NCI-H2227 treated with DMSO at 0.1 percent for 48 hours (cell line): Measurements from ENCODE around the gene C19orf38.
A peak's percentile ranks its signal among the peaks of the same experiment; 100 is the strongest.
"Not testable (repeated sequence)": the region's sequence is repeated elsewhere in the genome, so short reads cannot be mapped to it uniquely, and the experiment has no call there.

Experiments used
- DNase-seq: peaks from one replicate; lab custom pipeline; 2025; lab: John Stamatoyannopoulos, UW

C19orf38 gene

DNA sequence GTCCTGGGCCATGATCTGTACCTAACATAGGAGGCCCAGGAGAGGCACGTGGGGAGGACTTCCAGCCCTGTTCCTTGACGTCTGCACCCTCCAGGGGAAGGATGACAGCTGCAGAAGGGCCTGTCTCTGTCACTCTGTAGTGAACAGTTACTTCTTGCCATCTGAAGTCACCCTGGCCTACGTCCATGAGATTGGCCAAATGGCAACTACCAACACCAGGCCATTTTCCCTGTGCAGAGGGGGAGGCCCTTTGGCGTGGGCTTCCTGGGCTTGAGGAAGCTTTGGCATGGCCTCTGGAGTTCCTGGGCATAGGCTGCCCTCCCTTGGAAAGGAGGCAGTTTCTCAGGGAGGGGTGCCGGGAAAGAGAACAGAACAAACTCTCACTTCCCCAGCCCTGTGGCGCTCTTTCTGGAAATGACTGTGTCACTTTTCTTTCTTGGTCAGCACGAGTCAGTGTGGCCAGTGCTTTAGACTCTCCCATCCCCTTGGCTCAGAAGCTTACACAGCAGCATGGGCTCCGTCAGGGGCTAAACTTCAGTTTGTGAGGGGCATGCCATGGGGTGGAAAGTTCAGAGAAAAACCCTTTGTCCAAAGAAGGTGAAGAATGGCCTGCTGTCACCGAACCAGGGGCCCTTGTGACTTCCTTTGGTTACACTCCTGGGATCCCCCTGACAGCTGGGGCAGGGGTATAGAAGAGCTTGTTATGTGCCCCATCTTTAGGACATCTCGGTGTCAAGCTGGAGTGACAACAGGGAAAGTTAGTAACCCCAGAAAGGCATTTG, 28.4 kb downstream of the C19orf38 start:
- no peak for DNase-seq

DNA sequence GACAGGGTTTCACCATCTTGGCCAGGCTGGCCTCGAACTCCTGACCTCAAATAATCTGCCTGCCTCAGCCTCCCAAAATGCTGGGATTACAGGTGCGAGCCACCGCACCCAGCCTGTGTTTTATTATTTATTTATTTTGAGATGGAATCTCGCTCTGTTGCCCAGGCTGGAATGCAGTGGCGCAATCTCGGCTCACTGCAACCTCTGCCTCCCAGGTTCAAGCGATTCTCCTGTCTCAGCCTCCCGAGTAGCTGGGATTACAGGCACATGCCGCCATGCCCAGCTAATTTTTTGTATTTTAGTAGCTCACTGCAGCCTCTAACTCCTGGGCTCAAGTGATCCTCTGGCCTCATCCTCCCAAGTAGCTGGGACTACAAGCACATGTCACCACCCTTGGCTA, 29.4 kb downstream of the C19orf38 start:
- not testable (repeated sequence) for DNase-seq

GRCh38 chr19:10878253-10878652, 30.0 kb downstream of the C19orf38 start:
- no peak for DNase-seq

DNA sequence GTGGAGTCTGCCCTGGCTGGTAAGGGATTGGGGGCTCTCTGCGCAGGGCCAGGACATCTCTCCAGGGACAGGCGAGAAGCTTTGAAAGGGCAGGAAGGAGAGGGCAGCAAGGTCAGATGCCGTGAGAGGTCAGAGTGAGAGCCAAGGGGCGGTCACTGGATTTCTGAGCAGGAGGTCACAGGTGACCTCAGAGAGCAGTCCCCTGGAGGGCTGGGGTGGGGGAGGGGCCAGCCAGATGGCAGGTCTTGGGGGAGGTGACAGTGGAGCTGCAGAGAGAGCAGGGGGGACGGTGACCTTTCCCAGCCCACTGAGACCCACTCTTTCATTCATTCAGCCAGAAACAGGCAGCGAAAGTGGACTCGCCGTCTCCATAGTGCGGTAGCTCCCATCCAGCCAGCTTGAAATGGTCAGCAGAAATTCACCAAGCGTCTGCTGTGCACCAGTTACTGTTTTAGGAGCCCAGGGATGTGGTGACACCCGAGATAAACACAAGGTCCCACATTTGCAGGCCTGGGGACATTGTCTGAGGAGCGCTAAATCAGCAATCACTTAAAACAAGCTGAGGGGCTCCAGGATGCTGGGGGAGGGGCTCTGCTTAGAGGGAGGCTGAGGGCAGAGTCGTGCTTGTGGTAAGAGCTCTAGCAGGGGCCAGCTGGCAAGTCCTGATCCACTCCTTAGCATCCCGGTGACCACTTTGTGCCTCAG, 33.3 kb downstream of the C19orf38 start:
- DNase-seq = no peak

DNA sequence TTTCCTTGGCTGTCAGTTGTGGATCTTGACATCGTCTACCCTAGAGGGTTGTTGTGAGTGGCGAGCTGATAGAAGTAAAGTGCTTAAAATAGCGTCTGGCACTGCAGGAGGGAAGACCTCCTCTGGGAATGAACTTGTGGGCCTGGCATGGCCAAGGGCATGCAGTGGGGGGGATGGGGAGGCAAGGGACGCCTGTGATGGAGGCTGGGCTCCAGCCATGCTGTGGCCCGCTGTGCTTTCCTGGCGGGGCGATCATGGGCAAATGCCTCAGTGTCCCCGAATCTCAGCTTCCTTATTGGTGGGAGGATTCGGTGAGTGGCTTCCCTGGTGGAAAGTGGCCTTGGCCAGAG, 33.9 kb downstream of the C19orf38 start:
- DNase-seq = no peak

DNA sequence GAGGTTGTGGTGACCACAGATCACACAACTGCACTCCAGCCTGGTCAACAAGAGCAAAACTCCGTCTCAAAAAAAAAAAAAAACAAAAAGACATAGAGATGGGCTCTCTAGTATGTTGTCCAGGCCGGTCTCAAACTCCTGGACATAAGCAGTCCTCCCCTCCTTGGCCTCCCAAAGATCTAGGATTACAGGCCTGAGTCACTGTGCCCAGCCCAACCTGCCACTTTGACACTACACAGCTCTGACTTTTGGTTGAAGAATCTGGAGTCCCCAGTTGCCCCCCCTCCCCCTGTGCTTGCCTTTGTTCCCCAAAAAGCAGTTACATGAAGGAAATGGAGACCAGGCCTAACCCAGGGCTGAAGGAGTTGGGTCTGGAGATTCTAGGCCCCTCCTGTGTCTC, 36.1 kb downstream of the C19orf38 start:
- DNase-seq = no peak

DNA sequence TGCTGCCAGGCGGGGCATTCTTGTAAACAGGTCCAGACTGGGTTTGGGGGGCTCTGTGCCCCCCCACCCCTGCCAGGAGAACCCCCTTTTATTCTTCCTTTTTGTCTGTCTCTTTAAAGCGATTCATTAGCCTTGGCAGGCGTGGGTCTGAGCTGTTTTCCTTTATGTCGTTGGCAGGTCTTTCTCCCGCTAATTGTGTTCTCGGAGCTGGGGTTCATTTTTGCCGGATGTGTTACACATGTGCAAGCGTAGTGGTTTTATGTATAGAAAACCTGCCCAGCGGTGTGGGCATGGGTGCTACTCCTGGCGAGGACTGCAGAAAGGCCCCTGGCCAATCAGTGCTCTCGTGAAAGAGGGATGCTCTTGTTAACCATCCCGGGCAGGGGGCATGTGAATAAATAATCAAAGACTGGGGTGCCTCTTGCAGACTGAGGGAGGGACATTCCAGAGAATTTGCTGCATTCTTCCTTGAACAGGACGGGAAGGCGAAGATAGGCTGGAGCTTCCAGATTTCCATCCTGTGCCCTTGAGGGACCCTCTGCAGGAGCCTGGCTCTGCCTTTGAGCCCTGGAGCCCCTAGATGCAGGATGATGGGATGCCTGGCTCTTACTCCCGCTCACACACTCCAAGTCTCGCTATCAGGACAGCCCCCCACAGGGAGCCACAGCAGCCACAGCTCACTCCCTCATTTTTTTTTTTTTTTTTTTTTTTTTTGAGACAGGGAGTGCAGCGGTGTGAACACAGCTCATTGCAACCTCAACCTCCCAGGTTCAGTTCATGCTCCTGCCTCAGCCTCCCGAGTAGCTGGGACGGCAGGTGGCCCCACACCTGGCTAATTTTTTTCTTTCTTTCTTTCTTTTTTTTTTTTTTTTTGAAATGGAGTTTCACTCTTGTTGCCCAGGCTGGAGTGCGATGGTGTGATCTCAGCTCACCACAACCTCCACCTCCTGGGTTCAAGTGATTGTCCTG, 37.3 kb downstream of the C19orf38 start:
- no peak for DNase-seq

DNA sequence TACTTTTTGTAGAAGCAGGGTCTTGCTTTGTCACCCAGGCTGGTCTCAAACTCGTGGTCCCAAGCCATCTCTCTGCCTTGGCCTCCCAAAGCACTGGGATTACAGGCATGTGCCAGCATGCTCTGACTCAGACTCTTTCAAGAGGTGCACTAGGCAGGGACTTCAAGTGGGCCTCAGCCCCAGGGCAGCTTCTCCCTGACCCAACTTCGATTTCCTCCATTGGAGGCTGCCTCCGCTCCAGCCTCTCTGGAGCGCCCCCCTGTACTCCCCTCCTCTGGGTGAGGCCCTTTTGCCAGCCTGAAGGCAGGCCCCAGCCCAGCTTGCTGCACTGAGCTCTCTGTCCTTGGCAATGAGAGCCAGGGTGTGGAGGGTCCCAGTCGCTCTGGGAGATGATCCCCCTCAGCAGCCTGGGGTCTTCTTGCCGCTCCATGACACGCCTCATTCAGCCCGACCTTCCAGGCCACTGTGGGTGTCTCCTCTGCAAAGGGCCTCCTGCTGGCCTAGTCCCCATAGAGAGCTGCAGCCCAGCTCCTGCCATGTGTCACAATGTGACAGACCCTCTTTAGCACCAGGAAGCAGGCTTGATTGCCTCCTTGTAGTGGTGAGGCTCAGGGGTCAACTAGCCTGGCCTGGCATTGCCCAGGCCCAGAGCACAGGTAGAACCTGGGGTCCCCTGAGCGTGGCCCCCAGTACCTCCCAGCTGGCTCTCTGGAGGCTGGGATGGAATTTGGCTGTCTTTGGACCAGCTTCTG, 39.6 kb downstream of the C19orf38 start:
- no peak for DNase-seq

DNA sequence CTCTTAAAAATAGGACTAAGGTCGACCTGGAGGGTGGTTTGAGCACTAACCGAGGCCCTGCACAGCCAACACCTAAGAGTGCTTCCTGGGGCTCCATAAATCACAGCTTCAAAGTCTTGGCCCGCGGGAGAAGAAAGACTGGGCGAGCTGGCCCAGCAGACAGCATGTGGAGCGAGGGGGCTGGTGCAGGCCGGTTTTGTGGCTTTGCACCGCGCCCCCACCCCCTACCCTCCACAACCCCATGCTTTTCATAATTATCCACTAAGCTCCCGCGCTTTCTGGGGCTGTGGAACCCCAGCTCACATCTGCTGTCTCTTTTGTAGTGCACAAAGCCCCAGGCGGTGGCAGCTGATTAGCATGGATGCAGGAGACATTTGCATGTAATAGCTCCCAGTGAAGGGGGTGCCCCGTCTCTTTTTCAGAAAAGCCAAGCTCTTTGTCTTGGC, 40.2 kb downstream of the C19orf38 start:
- peak; percentile 20 for DNase-seq

GRCh38 chr19:10889880-10890279, 41.7 kb downstream of the C19orf38 start:
- DNase-seq = no peak

DNA sequence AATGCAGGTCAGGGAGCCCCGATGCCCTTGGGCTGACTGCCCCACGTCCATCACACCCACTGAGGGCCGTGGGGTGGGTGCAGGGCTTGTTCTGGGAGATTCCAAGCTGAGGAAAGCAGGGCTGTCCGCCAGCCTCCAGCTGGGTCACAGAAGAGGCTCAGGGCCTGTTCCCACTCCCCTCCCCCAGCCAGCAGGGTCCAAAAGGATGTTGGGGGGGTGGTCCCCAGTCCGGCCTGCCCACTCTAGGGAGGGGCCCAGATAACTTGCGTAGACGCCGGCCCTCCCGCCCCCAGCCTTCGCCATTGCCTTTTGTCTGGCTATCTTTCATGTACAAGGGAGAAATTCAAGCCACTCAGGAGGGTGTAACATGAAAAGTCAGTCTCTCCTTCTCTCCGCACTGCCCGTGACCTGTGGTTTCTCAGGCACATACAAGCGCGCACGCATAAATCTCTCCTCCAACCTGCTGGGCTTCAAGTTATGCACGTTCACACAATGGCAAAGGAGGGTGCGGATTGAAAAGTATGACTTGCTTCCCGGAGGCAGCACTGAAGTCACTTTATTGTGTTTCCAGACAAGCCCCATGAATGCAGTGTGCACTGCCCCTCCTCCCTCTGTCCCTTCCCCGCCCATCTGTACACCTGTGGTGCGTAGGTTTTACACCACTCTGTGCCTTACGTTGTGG, 43.3 kb downstream of the C19orf38 start:
- DNase-seq = no peak

- DNase-seq = no peak
Measured at GRCh38 chr19:10892256-10892655, 44.0 kb downstream of the C19orf38 start.

GRCh38 chr19:10894911-10895213, 46.6 kb downstream of the C19orf38 start:
- no peak for DNase-seq

GRCh38 chr19:10895363-10895762, 47.1 kb downstream of the C19orf38 start:
- DNase-seq = no peak

- no peak for DNase-seq
Measured at GRCh38 chr19:10895920-10896319, 47.7 kb downstream of the C19orf38 start.

DNA sequence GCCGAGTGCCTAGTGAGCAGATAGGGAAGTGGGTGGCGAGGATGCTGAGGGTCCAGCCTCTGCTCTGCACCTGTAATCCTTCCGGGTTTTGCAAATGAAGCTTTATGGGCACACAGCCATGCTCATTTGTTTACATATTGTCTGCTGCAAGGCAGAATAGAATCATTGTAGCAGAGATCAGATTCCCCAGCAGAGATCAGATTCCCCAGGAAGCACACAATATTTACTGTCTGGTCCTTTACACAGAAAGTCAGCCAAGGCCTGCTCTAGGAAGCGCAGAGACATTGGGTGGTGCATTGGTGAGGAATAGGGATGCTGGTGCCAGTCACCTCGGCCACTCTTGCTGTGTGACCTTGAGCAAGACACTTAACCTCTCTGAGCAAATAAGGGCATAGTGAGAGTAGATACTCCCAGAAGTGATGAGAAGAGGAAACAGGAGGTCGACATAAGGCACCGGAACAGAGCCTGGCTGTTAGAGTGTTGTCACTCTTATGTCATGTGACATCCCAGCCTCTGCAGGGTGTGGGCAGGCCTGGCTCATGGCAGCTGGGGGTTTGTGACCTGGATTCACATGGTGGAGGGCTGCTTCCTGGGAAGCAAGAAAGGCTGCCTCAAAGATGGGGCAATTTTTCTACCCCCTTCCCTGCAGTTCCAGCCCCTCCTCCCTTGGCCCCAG, 48.8 kb downstream of the C19orf38 start:
- DNase-seq = no peak

- no peak for DNase-seq
Measured at GRCh38 chr19:10898633-10899032, 50.4 kb downstream of the C19orf38 start.

DNA sequence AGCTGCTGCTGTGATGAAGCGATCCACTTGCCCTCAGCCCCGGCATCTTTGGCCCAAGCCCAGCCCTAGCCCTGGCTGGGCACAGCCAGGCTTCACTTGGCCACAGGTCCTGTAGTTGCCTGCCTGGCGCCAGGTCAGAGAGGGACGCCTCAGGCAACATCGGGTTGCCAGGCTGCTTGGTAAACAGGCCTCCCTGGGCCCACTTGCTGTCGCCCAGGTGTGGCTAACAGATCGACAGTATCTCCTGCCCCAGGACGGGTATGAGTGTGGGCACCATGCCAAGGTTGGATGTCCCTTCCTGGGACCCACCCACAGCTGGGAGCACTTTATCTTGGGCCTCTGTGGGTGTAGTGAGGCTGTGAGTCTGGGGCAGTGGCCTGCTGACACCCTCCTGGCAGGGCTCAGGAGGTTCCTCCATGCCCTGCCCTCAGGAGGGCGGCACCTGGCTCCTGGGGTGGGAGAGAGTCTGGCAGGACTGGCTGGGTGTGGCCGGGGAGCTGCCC, 51.0 kb downstream of the C19orf38 start:
- DNase-seq = no peak

- DNase-seq = no peak
Measured at GRCh38 chr19:10907925-10908324, 59.7 kb downstream of the C19orf38 start.

- DNase-seq = no peak
Measured at GRCh38 chr19:10908380-10908960, 60.3 kb downstream of the C19orf38 start.
